Ovary (tissue), 3 donors: ENCODE measurements around the gene KDELR1.

Source experiments
- EP300 ChIP-seq: sonication (generic); formaldehyde crosslinking; IDR thresholded peaks from one replicate; pipeline ENCODE4 v1.6.1; 2017; ENCODE audit warnings: antibody characterized with exemption
- POLR2A ChIP-seq: fragments of 450-650 bp; IDR thresholded peaks from one replicate; pipeline ENCODE4 v1.6.1; 2017; ENCODE audit warnings: antibody characterized with exemption, mild to moderate bottlenecking, moderate library complexity
- TF ChIP-seq, protein P1 (sequence below), 3 donors: fragments of 450-650 bp in 2 of 3; fragments of 200-600 bp in 1 of 3; IDR thresholded peaks; one replicate each; pipeline versions ENCODE4 v1.5.1 to v1.8.0; 2016 to 2022; ENCODE audit warnings: antibody characterized with exemption in 3 of 3, mild to moderate bottlenecking in 1 of 3
- donor health status: DM: no; HTN: no; CAD: no.

DNA sequence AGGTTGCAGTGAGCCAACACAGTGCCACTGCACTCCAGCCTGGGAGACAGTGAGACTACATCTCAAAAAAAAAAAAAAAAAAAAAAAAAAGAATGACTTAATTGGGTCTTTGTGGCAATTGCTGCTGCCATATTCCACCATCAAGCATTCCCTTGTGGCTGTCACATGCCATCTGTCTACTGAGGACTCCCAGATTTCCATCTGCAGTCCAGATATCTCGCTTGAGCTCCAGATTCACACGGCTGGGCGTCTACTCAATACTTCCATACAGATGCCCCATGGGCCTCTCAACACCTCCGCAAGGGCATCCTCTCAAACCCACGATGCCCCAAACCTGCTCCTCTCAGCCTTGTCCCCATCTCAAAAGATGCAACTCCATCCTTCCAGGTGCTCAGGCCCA lies 40.5 kb downstream of the KDELR1 start:
- TF ChIP-seq EP300 = no peak
- TF ChIP-seq, protein P1, sequence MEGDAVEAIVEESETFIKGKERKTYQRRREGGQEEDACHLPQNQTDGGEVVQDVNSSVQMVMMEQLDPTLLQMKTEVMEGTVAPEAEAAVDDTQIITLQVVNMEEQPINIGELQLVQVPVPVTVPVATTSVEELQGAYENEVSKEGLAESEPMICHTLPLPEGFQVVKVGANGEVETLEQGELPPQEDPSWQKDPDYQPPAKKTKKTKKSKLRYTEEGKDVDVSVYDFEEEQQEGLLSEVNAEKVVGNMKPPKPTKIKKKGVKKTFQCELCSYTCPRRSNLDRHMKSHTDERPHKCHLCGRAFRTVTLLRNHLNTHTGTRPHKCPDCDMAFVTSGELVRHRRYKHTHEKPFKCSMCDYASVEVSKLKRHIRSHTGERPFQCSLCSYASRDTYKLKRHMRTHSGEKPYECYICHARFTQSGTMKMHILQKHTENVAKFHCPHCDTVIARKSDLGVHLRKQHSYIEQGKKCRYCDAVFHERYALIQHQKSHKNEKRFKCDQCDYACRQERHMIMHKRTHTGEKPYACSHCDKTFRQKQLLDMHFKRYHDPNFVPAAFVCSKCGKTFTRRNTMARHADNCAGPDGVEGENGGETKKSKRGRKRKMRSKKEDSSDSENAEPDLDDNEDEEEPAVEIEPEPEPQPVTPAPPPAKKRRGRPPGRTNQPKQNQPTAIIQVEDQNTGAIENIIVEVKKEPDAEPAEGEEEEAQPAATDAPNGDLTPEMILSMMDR (IDR thresholded peaks at IDR 0.05) = no peak
- no peak for TF ChIP-seq POLR2A
